GM19351 (cell line): ENCODE results near the gene TAGLN.
"Not testable (repeated sequence)": the region's sequence is repeated elsewhere in the genome, so short reads cannot be mapped to it uniquely, and the experiment has no call there.

Experiments
- ATAC-seq: cut with Tn5 transposase; IDR thresholded peaks from one replicate; pipeline ENCODE4 v1.9.1; 2021; ENCODE audit warnings: mild to moderate bottlenecking, moderate library complexity; ENCODE audit not compliant: unreplicated experiment

Gene TAGLN

DNA sequence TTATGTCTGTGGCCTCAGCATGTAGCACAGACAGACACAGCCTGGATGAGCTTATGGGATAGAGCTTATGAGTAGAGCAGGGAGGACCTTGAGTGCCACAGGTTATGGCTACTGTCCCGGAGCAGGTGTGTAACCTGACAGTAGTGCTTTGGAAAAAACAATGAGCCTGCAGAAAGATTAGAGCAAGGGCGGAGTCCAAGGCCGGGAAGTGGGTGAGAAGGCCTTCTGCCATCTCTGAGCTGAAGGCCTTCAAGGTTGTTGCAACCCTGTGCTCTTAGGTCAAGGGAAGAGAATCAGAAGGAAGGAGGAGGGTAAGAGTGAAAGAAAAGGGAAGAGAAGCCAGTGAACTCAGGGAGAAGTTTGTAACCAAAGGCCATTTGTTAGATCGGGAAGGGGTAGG is 3.9 kb upstream of the TAGLN start:
- no peak for ATAC-seq

DNA sequence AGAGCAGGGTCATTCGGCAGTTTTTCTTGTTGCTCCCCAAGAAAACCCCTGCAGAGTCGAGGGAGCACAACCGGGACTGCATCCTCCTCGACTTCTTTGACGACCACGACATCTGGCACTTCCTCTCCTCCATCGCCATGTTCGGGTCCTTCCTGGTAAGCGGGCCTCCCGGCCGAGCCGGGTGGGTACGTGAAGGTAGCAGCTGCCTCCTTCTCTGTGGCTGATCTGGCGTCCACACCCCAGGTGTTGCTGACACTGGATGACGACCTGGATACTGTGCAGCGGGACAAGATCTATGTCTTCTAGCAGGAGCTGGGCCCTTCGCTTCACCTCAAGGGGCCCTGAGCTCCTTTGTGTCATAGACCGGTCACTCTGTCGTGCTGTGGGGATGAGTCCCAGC is 3.4 kb upstream of the TAGLN start:
- ATAC-seq: no peak

DNA sequence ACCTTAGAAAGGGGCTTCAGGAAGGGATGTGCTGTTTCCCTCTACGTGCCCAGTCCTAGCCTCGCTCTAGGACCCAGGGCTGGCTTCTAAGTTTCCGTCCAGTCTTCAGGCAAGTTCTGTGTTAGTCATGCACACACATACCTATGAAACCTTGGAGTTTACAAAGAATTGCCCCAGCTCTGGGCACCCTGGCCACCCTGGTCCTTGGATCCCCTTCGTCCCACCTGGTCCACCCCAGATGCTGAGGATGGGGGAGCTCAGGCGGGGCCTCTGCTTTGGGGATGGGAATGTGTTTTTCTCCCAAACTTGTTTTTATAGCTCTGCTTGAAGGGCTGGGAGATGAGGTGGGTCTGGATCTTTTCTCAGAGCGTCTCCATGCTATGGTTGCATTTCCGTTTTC is 2.2 kb upstream of the TAGLN start:
- no peak for ATAC-seq

DNA sequence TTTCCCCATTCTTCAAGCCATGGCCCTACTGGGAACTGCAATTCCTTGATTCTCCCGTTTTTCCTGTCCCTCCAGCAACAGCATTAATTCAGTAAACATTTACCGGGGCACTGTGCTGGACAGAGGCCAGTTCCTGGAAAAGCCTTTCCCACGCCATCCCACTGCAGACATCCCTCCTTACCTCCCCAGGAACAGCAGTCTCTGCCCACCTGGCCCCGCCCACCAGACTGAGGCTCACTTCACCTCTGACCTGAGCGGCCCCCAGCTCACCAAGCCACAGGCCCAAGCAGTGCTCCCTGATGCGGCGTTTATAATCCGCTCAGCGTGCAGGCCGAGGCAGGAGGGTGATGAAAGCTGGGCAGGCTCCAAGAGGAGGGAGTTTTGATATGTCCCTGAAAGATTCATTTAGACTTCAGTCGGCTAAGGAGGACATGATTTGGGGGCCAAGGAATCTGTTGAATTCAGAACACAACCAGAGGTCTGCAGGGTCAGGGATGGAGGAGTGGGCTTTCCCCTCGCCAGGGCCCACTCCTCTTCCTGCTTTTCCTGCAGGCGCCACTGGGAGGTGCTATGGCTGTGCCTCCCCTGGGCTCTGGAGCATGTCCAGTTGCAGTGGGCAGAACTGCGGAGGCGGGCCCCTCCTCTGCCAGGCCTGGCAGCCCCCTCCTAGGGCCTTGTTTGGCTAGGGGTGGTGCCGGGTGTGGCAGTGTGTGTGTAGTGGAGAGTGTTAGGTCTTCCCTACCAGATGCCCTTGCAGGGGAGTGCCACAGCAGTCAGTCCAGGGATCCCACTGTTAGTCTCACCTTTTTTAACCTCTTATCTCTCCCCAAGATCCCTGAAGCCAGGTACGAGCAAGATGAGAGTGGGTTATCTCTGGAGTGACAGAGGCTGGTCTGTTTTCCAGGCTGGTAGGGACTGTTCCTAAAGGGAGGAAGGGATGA is 1.4 kb upstream of the TAGLN start:
- ATAC-seq: no peak

DNA sequence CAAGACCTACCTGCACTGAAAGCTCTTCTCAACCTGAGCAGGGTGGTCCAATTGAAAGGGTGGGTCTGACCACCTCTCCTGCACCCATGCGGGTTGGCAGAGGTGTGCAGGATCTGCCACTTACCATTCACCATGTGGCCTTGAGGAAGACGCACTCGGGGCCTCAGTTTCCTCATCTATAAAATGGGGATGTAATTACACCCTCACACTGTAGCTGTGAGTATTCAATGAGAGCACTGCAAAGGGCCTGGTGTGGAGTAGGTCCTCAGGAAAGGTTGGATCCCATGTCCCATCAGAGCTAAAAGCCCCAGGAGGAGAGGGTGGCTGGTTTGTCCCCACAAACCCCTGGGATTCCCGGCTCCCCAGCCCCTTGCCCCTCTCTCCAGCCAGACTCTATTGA is 557 bp upstream of the TAGLN start:
- no peak for ATAC-seq

DNA sequence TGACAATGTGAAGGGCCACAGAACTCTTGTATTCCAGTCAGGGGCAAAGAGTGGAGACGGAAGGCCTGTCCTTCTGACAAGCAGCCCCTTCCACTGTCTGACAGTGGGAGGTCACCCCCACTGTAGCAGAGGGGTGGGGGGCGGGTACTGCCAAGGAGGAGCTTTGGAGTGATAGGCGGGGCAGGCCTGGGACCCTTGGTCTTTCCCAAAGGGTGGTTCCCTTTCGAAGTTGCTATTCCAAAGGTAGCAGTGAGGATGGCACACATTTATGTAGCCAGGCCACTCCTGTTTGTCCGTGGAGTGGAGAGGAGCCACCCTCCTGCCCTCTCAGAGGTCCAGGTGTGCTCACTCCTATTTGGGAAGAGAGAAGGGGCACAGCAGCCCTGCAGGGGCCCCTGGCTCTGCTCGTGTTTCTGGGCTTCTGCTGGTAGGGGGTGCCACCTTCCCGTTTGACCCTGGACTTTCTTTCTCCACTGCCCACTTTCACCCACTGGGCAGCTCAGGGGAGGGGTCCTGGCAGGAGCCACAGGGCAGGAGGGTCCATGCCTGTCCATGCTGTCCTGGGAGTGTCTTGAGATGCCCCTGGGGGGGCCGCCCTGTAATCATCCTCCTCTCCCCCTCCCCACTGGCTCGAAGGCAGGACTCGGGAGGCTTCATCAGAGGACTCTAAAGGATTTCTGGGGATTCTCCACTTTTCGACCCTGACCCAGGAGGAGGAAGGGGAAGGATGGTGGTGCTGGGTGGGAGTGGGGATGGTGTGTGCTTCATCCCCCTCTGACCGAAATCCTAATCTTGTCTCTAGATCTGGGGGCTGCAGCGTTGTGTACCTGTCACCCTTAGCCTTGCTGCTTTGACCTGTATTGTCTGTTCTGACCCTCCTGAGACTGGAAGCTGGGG is 994 bp downstream of the TAGLN start:
- ATAC-seq: no peak

DNA sequence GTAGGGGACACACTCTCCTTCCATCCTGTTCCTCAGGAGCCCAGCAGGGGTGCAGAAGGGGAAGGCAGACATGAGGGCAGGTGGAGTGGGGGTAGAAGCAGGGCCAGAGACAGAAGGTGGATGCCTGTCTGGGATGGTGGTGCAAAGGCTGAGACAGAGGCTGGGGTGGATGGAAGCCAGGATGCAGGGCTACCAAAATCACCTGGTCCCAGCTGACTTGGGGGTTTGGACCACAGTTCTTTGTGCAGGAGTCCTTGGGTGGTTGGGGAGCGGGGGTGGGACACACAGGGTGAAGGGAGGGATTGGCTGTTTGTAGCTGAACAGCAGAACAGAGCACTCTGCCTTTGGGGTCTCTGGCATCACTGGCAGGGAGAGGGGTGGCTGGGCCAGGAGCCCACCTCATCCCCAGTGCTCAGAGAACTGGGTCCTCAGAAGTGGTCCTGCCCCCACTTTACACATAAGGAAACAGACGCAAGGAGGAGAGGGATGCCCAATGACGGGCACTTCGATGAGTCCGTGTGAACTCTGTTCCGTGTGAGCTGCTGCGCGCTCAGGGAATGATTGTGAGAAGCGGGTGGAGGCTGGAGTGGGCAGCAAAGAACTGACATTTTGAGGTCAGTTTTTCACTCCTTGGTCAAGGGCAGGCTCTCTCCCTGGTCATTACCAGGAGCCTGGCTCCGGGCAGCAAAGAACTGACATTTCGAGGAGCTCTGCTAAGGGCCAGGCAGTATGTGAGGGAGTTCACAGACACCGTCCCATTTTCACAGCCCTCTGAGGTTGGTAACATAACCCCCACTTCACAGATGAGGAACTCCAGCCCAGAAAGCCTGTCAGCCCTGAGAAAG is 1.9 kb downstream of the TAGLN start:
- ATAC-seq: no peak

DNA sequence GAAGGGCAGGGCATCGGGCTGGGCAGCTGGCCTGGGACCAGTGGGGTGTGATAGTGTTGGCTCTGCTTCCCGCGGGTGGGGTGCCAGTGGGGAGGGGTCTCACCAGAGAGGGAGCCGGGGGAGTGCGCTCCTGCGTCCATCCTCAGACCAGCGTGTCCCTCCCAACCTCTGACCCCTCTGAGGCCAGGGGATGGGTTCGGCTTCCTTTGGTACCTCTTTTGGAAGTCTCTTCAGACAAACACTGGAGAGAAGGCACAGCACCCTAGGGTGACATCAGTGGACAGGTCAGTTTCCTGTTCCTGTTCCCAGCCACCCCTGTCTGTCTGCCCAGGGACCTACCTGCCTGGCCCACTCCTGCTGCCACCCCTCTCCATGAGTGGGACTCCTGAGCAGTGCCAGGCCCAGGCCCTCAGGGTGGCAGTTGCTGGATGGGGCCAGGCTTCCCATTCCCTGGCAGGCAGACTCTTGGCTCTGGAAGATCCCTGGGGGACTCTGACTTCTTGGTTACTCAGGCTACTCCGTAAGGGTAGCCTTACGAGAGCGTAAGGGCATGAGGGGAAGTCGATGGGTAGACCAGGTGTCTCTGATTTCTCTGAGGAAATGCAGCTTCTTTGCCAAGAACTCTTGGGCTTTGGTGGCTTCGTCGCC is 2.6 kb downstream of the TAGLN start:
- ATAC-seq: no peak

DNA sequence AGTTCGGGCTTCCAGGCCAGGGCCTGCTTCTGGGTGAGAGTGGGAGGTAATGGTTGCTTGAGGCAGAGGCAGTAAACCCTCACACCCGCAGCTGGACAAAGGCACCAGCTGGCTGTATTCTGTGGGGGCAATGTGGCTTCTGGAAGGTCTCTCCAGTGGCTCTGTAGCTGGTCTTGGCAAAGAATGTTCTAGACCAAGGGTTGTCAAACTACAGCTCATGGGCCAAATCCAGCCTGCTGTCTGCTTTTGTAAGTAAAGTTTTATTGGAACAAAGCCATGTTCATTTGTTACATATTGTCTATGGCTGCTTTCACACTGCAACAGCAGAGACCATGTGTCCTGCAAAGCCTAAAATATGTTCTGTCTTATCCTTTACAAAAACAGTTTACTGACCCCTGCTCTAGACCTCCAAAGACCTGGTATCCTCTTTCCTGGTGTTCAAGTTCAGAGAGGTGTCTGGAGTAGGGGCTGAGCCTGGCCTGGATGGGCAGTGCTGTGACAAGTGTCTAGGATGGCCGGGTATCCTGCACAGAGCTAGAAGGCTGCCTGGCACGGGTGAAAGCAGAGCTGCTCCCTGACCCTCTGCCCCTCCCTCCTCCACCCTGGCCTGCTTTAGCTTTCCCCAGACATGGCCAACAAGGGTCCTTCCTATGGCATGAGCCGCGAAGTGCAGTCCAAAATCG is 3.4 kb downstream of the TAGLN start:
- ATAC-seq: no peak

DNA sequence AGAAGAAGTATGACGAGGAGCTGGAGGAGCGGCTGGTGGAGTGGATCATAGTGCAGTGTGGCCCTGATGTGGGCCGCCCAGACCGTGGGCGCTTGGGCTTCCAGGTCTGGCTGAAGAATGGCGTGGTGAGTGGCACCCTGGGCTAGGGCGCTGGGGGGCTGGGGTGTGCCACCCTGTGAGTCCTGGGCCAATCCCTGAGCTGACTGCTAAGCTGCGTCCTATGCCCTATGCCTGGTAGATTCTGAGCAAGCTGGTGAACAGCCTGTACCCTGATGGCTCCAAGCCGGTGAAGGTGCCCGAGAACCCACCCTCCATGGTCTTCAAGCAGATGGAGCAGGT is 3.9 kb downstream of the TAGLN start:
- ATAC-seq: no peak

DNA sequence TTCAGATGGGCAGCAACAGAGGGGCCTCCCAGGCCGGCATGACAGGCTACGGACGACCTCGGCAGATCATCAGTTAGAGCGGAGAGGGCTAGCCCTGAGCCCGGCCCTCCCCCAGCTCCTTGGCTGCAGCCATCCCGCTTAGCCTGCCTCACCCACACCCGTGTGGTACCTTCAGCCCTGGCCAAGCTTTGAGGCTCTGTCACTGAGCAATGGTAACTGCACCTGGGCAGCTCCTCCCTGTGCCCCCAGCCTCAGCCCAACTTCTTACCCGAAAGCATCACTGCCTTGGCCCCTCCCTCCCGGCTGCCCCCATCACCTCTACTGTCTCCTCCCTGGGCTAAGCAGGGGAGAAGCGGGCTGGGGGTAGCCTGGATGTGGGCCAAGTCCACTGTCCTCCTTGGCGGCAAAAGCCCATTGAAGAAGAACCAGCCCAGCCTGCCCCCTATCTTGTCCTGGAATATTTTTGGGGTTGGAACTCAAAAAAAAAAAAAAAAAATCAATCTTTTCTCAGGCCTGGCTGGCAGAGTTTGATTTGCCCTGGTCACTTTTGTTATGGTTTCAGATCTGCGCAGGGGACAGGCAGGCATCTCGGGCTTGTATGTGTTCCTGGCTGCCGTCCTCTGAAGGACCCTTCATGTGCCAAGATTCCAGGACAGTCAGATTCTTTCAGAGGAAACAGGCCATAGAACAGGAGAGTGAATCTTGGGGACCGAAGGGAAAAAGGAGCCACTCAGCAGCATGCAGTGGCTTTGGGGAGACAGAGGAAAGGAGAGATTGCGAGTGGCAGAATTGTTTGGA is 5.3 kb downstream of the TAGLN start:
- no peak for ATAC-seq

DNA sequence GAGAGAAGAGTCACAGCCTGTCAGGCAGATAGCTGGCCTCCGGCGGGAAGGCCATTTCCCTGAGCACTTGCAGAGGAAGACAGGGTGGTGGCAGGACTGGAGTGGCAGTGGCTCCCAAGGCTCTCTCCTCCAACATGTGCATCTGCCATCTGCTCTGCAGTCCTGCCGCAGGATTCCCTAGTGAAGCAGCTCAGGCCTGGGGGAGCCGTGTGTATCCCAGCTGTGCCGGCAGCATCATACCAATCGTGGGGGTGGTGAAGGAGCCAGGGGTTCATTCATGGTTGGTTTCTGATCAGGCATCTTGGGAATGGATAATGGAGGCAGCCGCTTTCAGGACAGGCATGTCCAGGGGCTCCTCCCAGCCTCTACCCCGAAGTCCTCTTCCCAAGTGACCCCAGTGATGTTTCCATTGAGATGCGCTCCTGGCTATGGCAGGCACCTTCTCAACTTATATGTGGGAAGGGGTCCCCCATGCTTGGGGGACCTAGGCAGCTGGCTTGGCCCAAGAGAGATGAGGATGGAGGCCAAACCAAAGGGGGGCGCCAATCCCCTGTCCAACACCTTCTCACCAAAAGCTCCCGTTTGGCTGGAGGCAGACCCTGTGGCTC is 6.1 kb downstream of the TAGLN start:
- ATAC-seq: no peak

DNA sequence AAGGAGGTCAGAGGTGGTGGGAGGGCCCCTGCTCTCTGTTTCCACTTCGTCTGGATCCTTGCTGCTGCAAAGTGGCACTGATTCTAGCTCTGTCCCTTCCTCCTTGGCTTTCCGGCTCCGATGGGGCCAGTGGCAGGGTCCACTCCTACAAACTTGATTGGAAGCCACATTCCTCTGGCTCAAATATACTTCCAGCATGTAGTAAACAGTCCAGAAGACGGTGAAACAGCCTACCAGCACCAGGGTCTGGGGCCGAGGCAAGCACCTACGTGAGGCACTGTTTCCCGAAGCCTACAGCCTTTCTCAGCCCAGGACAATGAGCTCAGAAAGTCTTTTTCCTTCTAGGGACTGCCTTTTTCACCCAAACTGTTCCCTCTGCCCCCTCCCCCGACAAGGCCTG is 6.9 kb downstream of the TAGLN start:
- not testable (repeated sequence) for ATAC-seq

DNA sequence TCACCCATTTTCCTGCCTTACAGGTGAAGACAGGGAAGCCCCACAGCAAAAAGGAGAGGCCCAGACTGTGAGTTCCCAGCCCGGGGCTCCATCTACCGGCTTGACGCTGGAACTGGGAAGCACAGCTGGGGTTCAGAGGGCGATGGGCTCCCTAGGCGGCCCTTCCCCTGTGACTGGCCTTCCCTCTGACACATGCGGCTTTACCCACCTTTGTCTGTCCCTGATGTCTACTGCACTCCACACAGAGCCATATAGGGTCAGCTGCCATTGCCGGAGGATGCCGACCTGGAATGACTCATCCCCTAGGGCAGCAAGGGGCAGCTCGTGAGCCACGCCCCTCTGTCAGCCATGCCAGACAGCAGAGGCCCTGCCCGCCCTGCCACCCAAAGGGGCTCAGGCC is 7.7 kb downstream of the TAGLN start:
- ATAC-seq: not testable (repeated sequence)

DNA sequence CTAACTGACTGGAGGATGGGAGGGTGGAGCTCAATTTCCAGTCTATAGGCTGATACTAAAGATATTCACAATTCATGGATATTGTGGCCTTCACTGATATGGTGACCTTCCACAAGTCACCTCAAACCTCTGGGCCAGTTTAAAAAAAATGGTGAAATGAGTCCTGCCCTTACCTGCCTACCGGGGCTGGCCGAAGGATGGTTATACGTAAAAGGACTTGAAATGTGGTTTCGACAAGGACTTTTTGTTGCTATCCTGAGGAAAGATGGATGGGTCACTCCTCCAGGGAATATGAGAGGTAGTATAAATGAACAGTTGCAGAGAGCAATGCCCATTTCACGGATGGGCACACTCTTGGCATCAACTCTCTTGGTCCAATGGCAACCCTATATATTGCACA is 8.3 kb downstream of the TAGLN start:
- not testable (repeated sequence) for ATAC-seq

DNA sequence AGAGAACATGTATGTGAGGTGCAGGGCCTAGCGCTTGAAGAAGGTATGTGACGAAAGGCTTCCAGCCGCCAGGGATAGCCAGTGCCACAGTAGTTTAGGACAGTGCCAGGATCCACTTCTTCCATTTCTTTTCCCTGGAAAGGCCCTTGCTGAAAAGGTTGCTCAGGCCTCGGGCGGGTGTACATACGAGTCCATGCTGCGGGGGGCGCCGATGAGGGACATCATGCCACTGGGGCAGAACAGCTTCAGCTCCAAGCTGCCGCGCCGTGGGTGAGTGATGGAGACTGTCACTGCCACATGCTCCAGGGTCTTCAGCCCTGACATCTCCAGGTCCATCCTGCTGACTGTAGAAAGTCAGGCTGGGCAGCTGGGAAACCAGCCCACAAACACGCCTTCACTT is 9.5 kb downstream of the TAGLN start:
- ATAC-seq: not testable (repeated sequence)

DNA sequence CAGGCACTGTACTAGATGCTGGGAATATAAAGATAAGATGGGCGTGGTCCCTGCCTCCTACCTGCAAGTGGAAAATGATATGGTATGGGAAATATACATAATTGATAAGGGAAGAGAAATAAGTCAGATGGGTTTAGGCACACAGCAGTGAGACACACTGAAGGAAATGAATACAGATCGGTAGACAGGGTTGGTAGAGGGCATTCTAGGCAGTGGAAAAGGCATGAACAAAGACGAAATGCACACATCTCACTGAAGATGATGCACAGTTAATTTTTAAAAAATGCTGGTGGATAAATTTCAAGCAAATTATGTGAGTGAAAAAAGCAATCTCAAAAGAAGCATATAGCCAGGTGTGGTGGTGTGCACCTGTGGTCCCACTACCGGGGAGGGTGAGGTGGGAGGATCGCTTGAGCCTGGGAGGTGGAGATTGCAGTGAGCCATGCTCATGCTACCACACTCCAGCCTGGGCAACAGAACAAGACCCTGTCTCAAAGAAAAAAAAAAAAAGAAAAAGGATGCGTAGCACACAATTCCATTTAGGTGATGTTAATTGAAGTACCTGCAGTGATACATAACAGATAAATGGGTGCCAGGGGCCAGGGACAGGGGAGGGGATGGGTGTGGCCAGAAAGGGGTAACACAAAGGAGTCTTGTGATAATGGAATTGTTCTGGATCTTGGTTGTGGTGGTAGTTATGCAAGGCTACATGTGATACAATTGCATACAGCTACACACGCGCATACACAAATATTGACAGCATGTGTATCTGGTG is 10.4 kb downstream of the TAGLN start:
- ATAC-seq: not testable (repeated sequence)

DNA sequence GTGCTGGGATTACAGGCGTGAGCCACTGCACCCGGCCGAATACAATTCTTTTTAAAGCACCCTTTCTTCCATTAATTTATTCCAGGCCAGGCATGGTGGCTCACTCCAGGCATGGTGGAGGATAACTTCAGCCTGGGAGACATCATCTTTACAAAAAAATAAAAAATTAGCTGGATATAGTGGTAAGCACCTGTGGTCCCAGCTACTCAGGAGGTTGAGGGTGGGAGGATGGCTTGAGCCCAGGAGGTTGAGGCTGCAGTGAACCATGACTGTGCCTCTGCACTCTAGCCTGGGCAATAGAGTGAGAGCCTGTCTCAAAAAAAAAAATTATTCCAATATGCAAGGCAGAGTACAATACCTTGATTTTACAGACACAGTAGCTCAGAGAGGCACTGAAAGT is 11.4 kb downstream of the TAGLN start:
- no peak for ATAC-seq
